ENCODE measurements around the gene OR8B12. TPM values are rescaled to one million over a fixed set of nuclear protein-coding genes. Genes with fewer than 3 reads are reported as not detected.

OR8B12 gene
- total and polyA plus RNA-seq, 2 donors (not counting 1 experiment from before 2014, with no cell fraction given), result not detected

DNA sequence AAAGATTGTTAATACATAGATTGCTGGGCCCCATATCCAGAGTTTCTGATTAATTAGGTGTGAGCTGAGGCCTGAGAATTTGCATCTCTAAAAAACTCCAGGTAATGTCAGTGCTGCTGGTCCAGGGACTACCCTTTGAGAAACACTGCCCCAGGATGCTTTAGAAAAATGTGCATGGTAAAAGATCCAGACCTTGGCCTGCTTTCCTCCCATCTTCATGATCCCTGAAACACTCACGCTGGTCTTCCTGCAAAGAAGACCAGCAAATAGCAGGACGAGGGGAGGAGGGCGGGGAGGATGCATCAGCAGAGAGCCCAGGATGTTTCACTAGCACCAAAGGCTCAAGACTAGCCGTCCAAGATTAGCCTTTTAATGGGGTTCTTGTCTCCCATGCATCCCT lies 26.2 kb upstream of the OR8B12 start, which contains the start of gene OR8A1:
OR8A1 (plus strand) TSS at position 301 of the 400 bp plus-strand sequence. CDS start 123 bp downstream, outside the sequence.
- Mint-ChIP-seq H3K27ac (no peak within 1 kb of the TSS), H3K4me1 (no peaks in the 10 kb centered on the region), H3K4me3 (no peak within 1 kb of the TSS), H3K9me3 (ENCODE audit: insufficient read depth) (no peaks in the 10 kb centered on the region), H3K27me3 (peaks cover 27% of the 10 kb centered on the region)
- Histone ChIP-seq H3K4me2 (replicated peaks; ENCODE audit: low read depth, low read length, poor library complexity, severe bottlenecking) (no peak within 1 kb of the TSS), H3K27me3 (replicated peaks in 1 of 4; ENCODE audit: control extremely low read depth in 1 of 4, control insufficient read depth in 3 of 4, insufficient read depth in 4 of 4, low read length in 3 of 4) (peaks cover 0 to 3% (median under 1%) of the 10 kb centered on the region in 4 experiments), H3K79me2 (ENCODE audit: control insufficient read depth, insufficient read depth, low read length) (no peaks in the 10 kb centered on the region), H3K27ac (ENCODE audit: low read length in 2 of 2) (no peak within 1 kb of the TSS), H2AFZ (ENCODE audit: insufficient read depth, low read depth, low read length, poor library complexity, severe bottlenecking) (no peak within 1 kb of the TSS), H4K20me1 (ENCODE audit: control insufficient read depth, insufficient read depth, low read length, poor library complexity, severe bottlenecking) (no peaks in the 10 kb centered on the region), H3K9ac (ENCODE audit: low read length) (no peak within 1 kb of the TSS), H3K4me3 (ENCODE audit: control extremely low read depth in 1 of 5, extremely low read depth in 1 of 5, insufficient read depth in 1 of 5, low read depth in 2 of 5, low read length in 4 of 5) (no peak within 1 kb of the TSS), H3K9me3 (ENCODE audit: control extremely low read depth in 1 of 3, control insufficient read depth in 2 of 3, insufficient read depth in 1 of 3, low read length in 2 of 3) (no peaks in the 10 kb centered on the region), H3K36me3 (replicated peaks in 1 of 2; ENCODE audit: control extremely low read depth in 1 of 2, control insufficient read depth in 1 of 2, extremely low read depth in 1 of 2, insufficient read depth in 2 of 2, low read length in 1 of 2) (no peaks in the 10 kb centered on the region), H3K4me1 (ENCODE audit: control insufficient read depth in 2 of 2, insufficient read depth in 2 of 2, low read length in 2 of 2) (no peaks in the 10 kb centered on the region)
- intact Hi-C loops (cut with micrococcal nuclease), result no loop called here
- DNase-seq, result no peak
- no peak for TF ChIP-seq EZH2 (IDR thresholded peaks at IDR 0.05; ENCODE audit: borderline replicate concordance, insufficient read depth, low read depth, low read length, poor library complexity, severe bottlenecking)
- TF ChIP-seq, protein P1, sequence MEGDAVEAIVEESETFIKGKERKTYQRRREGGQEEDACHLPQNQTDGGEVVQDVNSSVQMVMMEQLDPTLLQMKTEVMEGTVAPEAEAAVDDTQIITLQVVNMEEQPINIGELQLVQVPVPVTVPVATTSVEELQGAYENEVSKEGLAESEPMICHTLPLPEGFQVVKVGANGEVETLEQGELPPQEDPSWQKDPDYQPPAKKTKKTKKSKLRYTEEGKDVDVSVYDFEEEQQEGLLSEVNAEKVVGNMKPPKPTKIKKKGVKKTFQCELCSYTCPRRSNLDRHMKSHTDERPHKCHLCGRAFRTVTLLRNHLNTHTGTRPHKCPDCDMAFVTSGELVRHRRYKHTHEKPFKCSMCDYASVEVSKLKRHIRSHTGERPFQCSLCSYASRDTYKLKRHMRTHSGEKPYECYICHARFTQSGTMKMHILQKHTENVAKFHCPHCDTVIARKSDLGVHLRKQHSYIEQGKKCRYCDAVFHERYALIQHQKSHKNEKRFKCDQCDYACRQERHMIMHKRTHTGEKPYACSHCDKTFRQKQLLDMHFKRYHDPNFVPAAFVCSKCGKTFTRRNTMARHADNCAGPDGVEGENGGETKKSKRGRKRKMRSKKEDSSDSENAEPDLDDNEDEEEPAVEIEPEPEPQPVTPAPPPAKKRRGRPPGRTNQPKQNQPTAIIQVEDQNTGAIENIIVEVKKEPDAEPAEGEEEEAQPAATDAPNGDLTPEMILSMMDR (IDR thresholded peaks at IDR 0.05), result no peak
- 69% methylated on average over 4 of the region's 4 CpGs for WGBS (ENCODE audit: insufficient coverage)
- CTCF ChIA-PET, result no interaction called here
- POLR2A ChIA-PET, result no interaction called here
- no peak for ATAC-seq (ENCODE audit: low read depth)

DNA sequence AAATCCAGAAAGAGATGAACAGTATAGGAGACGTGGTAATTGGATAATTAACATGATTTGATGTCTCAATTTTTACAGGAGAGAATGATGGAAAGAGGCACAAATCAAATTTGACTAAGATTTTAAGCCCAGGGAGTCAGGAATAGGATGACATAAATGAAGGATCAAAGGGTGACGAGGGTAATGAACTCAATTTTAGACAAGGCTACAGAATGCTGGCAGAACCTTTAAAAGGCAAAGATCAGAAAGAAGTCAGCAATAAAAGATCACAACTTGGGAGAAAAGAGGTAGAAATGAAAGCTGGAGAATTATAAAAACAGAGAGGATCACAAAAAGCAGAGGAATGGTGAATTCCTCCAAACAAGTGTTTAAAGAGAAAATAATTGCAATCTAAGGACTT lies 13.4 kb upstream of the OR8B12 start:
- H3K36me3 ChIP-seq (replicated peaks in 1 of 2; ENCODE audit: control extremely low read depth in 1 of 2, control insufficient read depth in 1 of 2, extremely low read depth in 1 of 2, insufficient read depth in 2 of 2, low read length in 1 of 2), result no peaks in the 10 kb centered on the region
- H3K27ac Mint-ChIP-seq, result no peak overlapping the region
- no peak for DNase-seq
- no peak overlapping the region for H3K4me2 ChIP-seq (replicated peaks; ENCODE audit: low read depth, low read length, poor library complexity, severe bottlenecking)
- H3K79me2 ChIP-seq (ENCODE audit: control insufficient read depth, insufficient read depth, low read length), result no peaks in the 10 kb centered on the region
- H2AFZ ChIP-seq (ENCODE audit: insufficient read depth, low read depth, low read length, poor library complexity, severe bottlenecking), result no peak overlapping the region
- no peaks in the 10 kb centered on the region for H3K27me3 ChIP-seq (replicated peaks in 1 of 4; ENCODE audit: control extremely low read depth in 1 of 4, control insufficient read depth in 3 of 4, insufficient read depth in 4 of 4, low read length in 3 of 4)
- TF ChIP-seq, protein P1 (IDR thresholded peaks at IDR 0.05), result no peak
- TF ChIP-seq EZH2 (IDR thresholded peaks at IDR 0.05; ENCODE audit: borderline replicate concordance, insufficient read depth, low read depth, low read length, poor library complexity, severe bottlenecking), result no peak
- H3K4me3 ChIP-seq (ENCODE audit: control extremely low read depth in 1 of 5, extremely low read depth in 1 of 5, insufficient read depth in 1 of 5, low read depth in 2 of 5, low read length in 4 of 5), result no peak overlapping the region
- H3K9me3 Mint-ChIP-seq (ENCODE audit: insufficient read depth), result no peaks in the 10 kb centered on the region
- no peaks in the 10 kb centered on the region for H4K20me1 ChIP-seq (ENCODE audit: control insufficient read depth, insufficient read depth, low read length, poor library complexity, severe bottlenecking)
- peaks cover 0 to 2% (median 0%) of the 10 kb centered on the region in 3 donors for H3K9me3 ChIP-seq (ENCODE audit: control extremely low read depth in 1 of 3, control insufficient read depth in 2 of 3, insufficient read depth in 1 of 3, low read length in 2 of 3)
- WGBS (ENCODE audit: insufficient coverage), result 83% methylated on average over 2 of the region's 2 CpGs
- no peaks in the 10 kb centered on the region for H3K4me1 ChIP-seq (ENCODE audit: control insufficient read depth in 2 of 2, insufficient read depth in 2 of 2, low read length in 2 of 2)
- ChIA-PET POLR2A (no interaction called here), CTCF (no interaction called here)
- H3K4me3 Mint-ChIP-seq, result no peak overlapping the region
- H3K9ac ChIP-seq (ENCODE audit: low read length), result no peak overlapping the region
- H3K27me3 Mint-ChIP-seq, result peaks cover 4% of the 10 kb centered on the region
- intact Hi-C loops (cut with micrococcal nuclease), result no loop called here
- ATAC-seq (ENCODE audit: low read depth), result no peak
- H3K27ac ChIP-seq (ENCODE audit: low read length in 2 of 2), result no peak overlapping the region
- no peaks in the 10 kb centered on the region for H3K4me1 Mint-ChIP-seq
